ENCODE measurements around the gene ADARB2. TPM values are rescaled to one million over a fixed set of nuclear protein-coding genes. Genes with fewer than 3 reads are reported as not detected.
"Not testable (repeated sequence)": the region's sequence is repeated elsewhere in the genome, so short reads cannot be mapped to it uniquely, and the experiment has no call there.

ADARB2 gene
- total RNA-seq, 2 experiments from 2014 or later: not detected

DNA sequence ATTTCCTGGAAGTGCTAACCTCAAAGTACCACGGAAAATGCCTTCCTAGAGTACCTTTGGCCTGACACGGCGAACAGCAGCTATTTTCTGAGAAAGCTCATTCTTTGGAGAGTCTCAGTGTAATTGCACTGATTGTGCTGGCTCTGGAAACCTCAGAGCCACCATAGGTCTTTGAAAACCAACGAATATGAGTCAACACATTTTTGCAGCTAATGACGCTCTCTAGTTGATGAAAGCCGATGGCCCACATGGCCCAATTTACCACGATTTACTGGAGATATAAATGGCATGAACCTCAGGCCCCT lies 187.1 kb downstream of the ADARB2 start:
- Mint-ChIP-seq H3K27me3 (no peaks in the 10 kb centered on the region), H3K9me3 (peaks cover 4% of the 10 kb centered on the region), H3K4me3 (no peak overlapping the region), H3K4me1 (peaks cover 3% of the 10 kb centered on the region), H3K36me3 (no peaks in the 10 kb centered on the region), H3K27ac (no peak overlapping the region)
- DNase-seq: no peak

- H3K36me3 Mint-ChIP-seq: no peaks in the 10 kb centered on the region
- H3K4me3 Mint-ChIP-seq: no peak overlapping the region
- H3K4me1 Mint-ChIP-seq: peaks cover 3% of the 10 kb centered on the region
- H3K27me3 Mint-ChIP-seq: no peaks in the 10 kb centered on the region
- H3K9me3 Mint-ChIP-seq: peaks cover 4% of the 10 kb centered on the region
- H3K27ac Mint-ChIP-seq: no peak overlapping the region
- no peak for DNase-seq
These were observed 187.6 kb downstream of the ADARB2 start for GRCh38 chr10:1549591-1550290.

DNA sequence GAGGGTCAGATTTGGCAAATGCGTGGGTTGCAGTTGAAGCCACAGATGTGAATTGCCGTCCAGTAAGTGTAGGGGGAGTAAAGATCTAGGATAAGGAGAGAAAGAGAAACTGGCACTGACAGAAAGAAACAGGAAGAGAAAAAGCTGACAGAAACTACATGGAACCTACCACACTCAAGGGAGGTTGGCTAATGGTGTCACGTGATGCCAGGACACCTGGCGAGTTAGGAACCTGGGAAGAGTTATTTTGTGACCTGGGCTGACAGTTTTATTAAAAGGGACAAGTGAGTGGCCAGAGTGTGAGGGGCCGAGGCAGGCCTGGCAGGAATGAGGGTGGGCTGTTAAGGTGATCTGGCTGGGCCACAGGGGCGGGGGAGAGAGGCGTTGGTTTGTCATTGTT lies 188.7 kb downstream of the ADARB2 start:
- Mint-ChIP-seq H3K36me3 (no peaks in the 10 kb centered on the region), H3K27me3 (no peaks in the 10 kb centered on the region), H3K4me1 (peaks cover 3% of the 10 kb centered on the region), H3K27ac (no peak overlapping the region), H3K9me3 (peaks cover 4% of the 10 kb centered on the region), H3K4me3 (no peak overlapping the region)
- no peak for DNase-seq

- Mint-ChIP-seq H3K27ac (no peak overlapping the region), H3K9me3 (peaks cover 4% of the 10 kb centered on the region), H3K27me3 (no peaks in the 10 kb centered on the region), H3K4me3 (no peak overlapping the region), H3K4me1 (peaks cover 3% of the 10 kb centered on the region), H3K36me3 (no peaks in the 10 kb centered on the region)
- DNase-seq: no peak
These were observed 189.2 kb downstream of the ADARB2 start for GRCh38 chr10:1548146-1548545.

- DNase-seq: no peak
- H3K9me3 Mint-ChIP-seq: peaks cover 4% of the 10 kb centered on the region
- peaks cover 3% of the 10 kb centered on the region for H3K4me1 Mint-ChIP-seq
- no peak overlapping the region for H3K27ac Mint-ChIP-seq
- H3K4me3 Mint-ChIP-seq: no peak overlapping the region
- no peaks in the 10 kb centered on the region for H3K36me3 Mint-ChIP-seq
- H3K27me3 Mint-ChIP-seq: no peaks in the 10 kb centered on the region
These were observed 190.8 kb downstream of the ADARB2 start for GRCh38 chr10:1546431-1547110.

DNA sequence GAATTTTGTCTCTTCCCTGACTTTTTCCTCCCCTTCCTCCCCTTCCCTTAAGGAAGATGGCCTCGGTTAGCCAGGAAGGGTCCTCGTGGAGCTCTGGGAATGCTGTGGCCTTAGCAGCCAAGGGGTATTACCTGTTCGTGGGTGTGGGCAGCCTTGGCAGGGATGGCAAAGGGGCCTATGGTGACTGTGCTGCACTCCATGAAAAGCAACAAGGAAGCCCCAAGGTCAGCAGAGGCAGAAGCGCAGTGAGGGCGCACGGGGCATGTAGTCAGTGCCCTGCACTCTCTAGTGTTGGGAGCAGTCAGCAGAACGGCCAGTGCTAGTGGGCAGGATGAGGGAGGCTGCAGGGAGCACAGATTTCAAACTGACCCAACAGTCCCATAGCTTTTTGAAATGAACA lies 191.8 kb downstream of the ADARB2 start:
- no peak for DNase-seq
- peaks cover 3% of the 10 kb centered on the region for H3K4me1 Mint-ChIP-seq
- no peaks in the 10 kb centered on the region for H3K36me3 Mint-ChIP-seq
- no peak overlapping the region for H3K4me3 Mint-ChIP-seq
- H3K27me3 Mint-ChIP-seq: no peaks in the 10 kb centered on the region
- no peak overlapping the region for H3K27ac Mint-ChIP-seq
- peaks cover 4% of the 10 kb centered on the region for H3K9me3 Mint-ChIP-seq

DNA sequence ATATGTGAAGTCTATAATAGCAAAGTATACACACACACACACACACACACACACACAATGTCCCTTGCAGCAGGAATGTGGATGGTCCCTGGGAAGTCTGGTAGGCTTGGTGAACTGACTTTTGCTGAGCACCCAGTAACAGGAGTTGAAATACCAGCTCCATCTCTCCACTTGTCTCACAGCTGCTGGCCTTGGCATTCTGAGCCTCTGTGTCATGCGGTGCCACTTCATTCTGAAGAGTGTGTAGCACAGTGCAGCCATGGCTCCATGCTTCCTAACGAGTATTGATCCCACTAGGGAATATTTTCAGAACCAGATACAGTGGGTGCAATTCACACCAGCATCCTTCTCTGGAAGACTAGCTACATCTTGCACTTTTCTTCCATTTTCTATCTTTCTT lies 192.4 kb downstream of the ADARB2 start:
- Mint-ChIP-seq H3K27ac (no peak overlapping the region), H3K36me3 (no peaks in the 10 kb centered on the region), H3K4me1 (no peaks in the 10 kb centered on the region), H3K27me3 (no peaks in the 10 kb centered on the region), H3K9me3 (peaks cover 4% of the 10 kb centered on the region), H3K4me3 (no peak overlapping the region)
- DNase-seq: no peak

- Mint-ChIP-seq H3K27me3 (no peaks in the 10 kb centered on the region), H3K9me3 (peaks cover 4% of the 10 kb centered on the region), H3K4me1 (no peaks in the 10 kb centered on the region), H3K4me3 (no peak overlapping the region), H3K36me3 (no peaks in the 10 kb centered on the region), H3K27ac (no peak overlapping the region)
- DNase-seq: no peak
These were observed 193.1 kb downstream of the ADARB2 start for GRCh38 chr10:1544209-1544673.

- no peak for DNase-seq
- H3K4me3 Mint-ChIP-seq: no peak overlapping the region
- H3K27ac Mint-ChIP-seq: no peak overlapping the region
- no peaks in the 10 kb centered on the region for H3K27me3 Mint-ChIP-seq
- H3K36me3 Mint-ChIP-seq: no peaks in the 10 kb centered on the region
- H3K4me1 Mint-ChIP-seq: no peaks in the 10 kb centered on the region
- peaks cover under 1% of the 10 kb centered on the region for H3K9me3 Mint-ChIP-seq
These were observed 193.7 kb downstream of the ADARB2 start for GRCh38 chr10:1543596-1543995.

DNA sequence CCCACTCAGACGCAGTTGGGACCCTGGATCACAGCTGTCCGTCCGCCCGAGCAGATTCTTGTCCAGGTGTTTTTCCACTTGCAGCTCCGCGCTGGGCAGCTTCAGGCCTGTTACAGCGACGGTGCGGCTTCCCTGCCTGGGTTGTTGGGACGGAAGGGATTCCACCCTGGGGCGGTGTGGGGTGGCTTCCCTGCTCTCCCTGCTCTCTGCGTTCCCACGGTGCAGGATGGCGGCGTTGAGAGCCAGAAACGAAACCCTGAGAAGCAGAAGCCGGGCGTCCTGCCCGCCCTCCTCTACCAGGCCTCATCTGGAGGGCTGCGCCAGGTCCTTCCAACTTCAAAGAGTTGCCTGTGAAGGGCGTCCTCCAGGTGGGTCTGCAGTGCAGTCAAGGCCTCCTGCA lies 194.4 kb downstream of the ADARB2 start:
- Mint-ChIP-seq H3K9me3 (no peaks in the 10 kb centered on the region), H3K4me1 (no peaks in the 10 kb centered on the region), H3K27me3 (no peaks in the 10 kb centered on the region), H3K27ac (no peak overlapping the region), H3K4me3 (no peak overlapping the region), H3K36me3 (no peaks in the 10 kb centered on the region)
- DNase-seq: no peak

GRCh38 chr10:1540144-1540543 lies 197.2 kb downstream of the ADARB2 start:
- no peak overlapping the region for H3K27ac Mint-ChIP-seq
- H3K4me3 Mint-ChIP-seq: no peak overlapping the region
- H3K9me3 Mint-ChIP-seq: no peaks in the 10 kb centered on the region
- no peaks in the 10 kb centered on the region for H3K4me1 Mint-ChIP-seq
- DNase-seq: no peak
- peaks cover 1% of the 10 kb centered on the region for H3K27me3 Mint-ChIP-seq
- no peaks in the 10 kb centered on the region for H3K36me3 Mint-ChIP-seq

DNA sequence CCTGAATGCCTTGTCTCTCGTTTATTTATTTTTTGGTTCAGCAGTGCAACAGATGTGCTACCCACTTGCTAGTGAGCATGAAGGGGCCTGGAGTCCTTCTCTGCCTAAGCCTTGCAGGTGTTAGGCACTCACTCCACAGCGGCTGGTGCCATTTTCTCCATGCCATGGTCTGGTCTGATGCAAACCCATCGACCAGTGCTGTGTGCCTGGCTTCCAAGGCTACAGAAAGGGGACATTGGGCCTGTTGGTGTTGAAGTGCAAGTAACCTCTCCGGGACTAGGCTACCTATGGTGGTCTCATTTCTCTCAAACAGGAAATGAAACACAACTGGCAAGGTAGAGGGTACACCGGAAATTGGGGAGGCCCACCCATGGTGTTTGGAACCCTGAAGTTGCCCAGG lies 198.1 kb downstream of the ADARB2 start:
- H3K27ac Mint-ChIP-seq: no peak overlapping the region
- no peaks in the 10 kb centered on the region for H3K36me3 Mint-ChIP-seq
- DNase-seq: no peak
- no peaks in the 10 kb centered on the region for H3K4me1 Mint-ChIP-seq
- H3K4me3 Mint-ChIP-seq: no peak overlapping the region
- peaks cover 3% of the 10 kb centered on the region for H3K27me3 Mint-ChIP-seq
- no peaks in the 10 kb centered on the region for H3K9me3 Mint-ChIP-seq

GRCh38 chr10:1538531-1539061 lies 198.7 kb downstream of the ADARB2 start:
- Mint-ChIP-seq H3K27me3 (peaks cover 3% of the 10 kb centered on the region), H3K27ac (no peak overlapping the region), H3K4me3 (no peak overlapping the region), H3K4me1 (no peaks in the 10 kb centered on the region), H3K36me3 (no peaks in the 10 kb centered on the region), H3K9me3 (no peaks in the 10 kb centered on the region)
- no peak for DNase-seq

GRCh38 chr10:1538121-1538520 lies 199.2 kb downstream of the ADARB2 start:
- no peaks in the 10 kb centered on the region for H3K4me1 Mint-ChIP-seq
- H3K27me3 Mint-ChIP-seq: peaks cover 3% of the 10 kb centered on the region
- DNase-seq: no peak
- no peak overlapping the region for H3K4me3 Mint-ChIP-seq
- H3K9me3 Mint-ChIP-seq: no peaks in the 10 kb centered on the region
- H3K36me3 Mint-ChIP-seq: no peaks in the 10 kb centered on the region
- no peak overlapping the region for H3K27ac Mint-ChIP-seq

DNA sequence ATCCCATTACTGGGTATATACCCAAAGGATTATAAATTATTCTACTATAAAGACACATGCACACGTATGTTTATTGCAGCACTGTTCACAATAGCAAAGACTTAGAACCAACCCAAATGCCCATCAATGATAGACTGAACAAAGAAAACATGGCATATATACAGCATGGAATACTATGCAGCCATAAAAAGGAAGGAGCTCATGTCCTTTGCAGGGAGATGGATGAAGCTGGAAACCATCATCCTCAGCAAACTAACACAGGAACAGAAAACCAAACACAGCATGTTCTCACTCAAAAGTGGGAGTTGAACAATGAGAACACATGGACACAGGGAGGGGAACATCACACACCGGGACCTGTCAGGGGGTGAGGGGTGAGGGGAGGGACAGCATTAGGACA lies 199.9 kb downstream of the ADARB2 start:
- DNase-seq, H3K4me3 Mint-ChIP-seq, H3K36me3 Mint-ChIP-seq, H3K9me3 Mint-ChIP-seq, H3K27me3 Mint-ChIP-seq, H3K27ac Mint-ChIP-seq, H3K4me1 Mint-ChIP-seq: not testable (repeated sequence)

DNA sequence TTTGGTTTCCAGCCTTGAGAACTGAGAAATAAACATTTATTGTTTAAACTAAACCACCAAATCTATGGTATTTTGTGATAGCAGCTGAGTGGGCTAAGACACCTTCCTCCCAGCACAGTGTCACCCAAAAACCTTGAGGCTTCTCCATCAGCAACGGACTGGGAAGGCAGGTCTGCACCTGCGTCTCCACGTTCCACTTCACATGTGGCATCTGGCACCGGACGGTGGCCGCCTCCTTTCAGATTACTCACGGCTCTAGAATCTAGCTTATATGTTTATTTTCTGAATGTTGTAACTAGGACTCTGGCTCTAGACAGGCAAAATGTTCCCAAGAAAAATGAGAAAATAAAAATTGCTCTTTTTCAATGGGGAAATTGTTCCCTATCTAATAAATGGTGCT lies 201.0 kb downstream of the ADARB2 start:
- Mint-ChIP-seq H3K4me3 (no peak overlapping the region), H3K4me1 (no peaks in the 10 kb centered on the region), H3K27me3 (peaks cover 3% of the 10 kb centered on the region), H3K27ac (no peak overlapping the region), H3K36me3 (no peaks in the 10 kb centered on the region), H3K9me3 (no peaks in the 10 kb centered on the region)
- no peak for DNase-seq
